GM19351 (cell line): Measurements from ENCODE around the gene MICA.
"Not testable (repeated sequence)": the region's sequence is repeated elsewhere in the genome, so short reads cannot be mapped to it uniquely, and the experiment has no call there.

Experiments used
- ATAC-seq: cut with Tn5 transposase; IDR thresholded peaks from one replicate; pipeline ENCODE4 v1.9.1; 2021; ENCODE audit warnings: mild to moderate bottlenecking, moderate library complexity; ENCODE audit not compliant: unreplicated experiment

Gene MICA

DNA sequence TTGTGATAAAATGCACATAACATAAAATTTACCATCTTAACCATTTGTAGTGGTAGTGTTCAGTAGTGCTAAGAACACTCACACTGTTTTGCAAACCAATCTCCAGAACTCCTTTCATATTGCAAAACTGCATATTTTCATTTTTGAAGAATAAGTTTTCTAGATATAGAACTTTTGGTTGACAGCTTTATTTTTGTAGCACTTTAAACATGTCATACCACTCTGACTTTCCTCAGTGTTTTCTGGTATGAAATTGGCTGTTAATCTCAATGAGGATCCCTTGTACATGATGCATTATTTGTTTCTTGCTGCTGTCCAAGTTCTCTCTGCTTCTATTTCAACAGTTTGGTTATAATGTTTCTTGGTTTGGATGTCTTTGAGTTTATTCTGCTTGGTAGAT is 49.5 kb downstream of the MICA start:
- ATAC-seq: no peak

DNA sequence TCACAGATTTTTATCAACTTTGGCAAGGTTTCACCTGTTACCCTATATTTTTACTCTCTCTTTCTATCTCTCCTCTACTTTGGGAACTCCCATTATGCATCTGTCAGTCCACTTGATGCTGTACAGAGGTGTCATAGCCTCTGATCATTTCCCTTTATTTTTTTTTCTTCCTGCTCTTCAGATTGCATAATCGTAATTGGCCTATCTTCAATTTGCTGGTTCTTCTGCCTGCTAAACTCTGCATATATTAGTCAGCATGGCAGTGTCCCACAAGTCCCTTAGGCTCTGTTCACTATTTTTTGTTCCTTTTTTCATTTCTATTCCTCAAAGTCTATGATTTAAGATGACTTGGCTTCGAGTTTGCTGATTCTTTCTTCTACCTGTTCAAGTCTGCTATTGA is 49.9 kb downstream of the MICA start:
- no peak for ATAC-seq

DNA sequence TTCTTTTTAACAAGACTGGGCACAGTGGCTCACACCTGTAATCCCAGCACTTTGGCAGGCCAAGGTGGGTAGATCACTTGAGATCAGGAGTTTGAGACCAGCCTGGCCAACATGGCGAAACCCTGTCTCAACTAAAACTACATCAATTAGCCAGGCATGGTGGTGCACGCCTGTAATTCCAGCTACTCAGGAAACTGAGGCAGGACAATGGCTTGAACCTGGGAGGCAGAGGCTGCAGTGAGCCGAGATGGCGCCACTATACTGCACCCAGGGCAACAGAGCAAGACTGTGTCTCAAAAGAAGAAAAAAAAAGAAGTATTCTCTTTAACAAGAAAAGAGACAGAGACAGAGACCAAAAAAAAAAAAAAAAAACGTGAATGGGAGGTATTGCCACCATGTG is 56.5 kb downstream of the MICA start:
- ATAC-seq: not testable (repeated sequence)

DNA sequence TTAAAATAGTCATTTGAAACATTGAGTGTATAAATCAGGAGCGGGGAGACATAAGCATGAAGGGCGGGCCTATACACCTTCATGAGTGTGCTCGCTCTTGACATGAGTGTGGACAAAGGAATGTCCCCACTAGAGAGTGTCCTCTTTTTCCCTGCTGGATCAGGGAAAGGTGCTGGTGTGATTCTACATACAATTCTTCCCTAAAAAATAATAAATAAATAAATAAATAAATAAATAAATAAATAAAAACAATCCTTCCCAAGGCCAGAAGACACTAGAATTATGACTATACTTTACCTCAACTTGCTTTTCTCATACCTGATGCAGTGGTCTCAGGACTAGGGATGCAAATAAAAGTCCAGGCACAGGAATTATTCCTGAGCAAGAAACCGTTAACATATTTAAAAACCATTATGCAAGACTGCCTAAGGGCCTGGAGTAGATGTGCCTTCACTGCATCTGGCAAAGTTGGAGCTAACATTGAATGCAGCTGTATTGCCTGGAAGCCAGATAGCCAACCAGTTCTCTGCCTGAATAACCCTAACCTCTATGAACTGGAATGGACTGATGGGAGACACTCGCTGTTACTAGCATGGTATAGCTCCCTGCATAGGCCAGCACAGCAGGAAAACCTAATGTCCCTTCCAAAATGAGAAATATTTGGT is 57.1 kb downstream of the MICA start:
- ATAC-seq: no peak

DNA sequence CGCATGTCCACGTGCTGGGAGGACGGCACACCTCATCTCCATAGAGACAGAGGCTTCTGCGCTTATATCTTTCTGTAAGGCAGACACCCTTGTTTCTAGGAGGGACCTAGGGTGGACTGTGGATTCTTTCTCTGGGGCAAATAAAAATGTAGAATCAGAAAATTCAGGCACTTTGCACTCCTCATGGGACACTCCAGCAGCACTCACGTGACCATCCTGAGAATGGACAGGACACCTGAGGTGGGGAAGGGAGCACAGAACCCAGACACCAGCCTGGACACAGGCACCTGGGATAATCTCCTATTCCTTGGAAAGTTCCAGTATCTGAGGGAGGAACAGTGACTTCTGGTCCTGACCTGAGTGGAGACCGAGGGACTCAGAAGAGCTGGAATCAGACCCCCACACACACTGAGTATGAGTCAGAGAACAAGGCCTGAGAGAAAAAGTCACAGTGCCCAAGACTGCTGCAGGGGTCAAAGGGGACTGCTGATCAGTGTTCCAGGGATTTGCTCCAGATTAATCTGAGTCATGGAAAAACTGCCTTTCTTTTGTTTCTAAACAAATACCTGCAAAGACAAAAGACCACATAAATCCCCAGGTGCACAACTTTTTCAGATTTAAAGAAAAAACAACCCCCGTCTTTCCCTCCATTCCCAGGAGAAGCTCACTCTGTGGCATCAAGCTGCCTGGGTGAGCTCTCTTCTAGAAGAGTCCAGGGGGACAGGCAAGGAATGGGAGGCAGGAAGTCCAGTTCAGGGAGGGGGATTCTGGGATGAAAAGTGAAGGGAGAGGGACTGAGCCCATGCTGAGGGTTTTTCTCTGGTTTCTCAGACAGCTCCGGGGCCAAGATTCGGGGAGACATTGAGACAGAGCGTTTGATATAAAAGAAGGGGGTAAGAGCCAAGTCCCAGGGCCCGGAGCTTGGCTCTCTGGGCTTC is 58.9 kb downstream of the MICA start:
- no peak for ATAC-seq

DNA sequence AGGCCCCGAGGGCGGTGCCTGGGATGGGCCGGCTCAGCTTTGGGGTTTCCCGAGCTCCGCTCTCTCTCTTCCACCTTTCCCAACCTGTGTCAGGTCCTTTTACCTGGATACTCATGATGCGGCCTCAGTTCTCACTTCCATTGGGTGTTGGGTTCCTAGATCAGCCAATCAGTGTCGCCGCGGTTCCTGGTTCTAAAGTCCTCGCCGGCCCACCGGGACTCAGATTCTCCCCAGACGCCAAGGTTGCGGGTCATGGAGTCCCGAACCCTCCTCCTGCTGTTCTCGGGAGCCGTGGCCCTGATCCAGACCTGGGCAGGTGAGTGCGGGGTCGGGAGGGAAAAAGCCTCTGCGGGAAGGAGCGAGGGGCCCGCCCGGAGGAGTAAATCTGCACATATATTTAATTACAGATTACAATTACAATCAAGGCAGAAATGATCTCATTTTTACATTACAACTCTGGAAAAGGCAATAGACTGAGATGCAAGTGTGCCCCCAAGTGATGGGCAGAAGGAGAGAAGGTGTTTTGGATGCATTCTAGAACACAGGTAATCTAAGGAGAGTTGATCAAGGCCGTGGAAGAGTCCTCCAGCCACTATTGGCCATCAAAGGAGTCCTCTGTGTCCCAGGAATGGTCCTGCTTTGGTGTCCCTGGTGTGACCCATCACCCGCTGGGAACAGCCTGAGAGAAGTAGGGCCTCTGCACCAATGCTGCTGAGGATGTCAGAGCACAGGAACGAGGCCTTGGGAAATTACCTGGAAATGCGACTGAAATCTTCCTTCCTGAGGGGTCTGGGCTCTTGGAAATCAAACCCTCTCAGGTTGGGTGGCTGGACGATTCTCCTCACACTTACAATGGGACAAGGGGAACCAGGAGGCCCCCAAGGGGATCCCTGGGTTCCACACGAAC is 59.8 kb downstream of the MICA start:
- peak; percentile 89 for ATAC-seq

DNA sequence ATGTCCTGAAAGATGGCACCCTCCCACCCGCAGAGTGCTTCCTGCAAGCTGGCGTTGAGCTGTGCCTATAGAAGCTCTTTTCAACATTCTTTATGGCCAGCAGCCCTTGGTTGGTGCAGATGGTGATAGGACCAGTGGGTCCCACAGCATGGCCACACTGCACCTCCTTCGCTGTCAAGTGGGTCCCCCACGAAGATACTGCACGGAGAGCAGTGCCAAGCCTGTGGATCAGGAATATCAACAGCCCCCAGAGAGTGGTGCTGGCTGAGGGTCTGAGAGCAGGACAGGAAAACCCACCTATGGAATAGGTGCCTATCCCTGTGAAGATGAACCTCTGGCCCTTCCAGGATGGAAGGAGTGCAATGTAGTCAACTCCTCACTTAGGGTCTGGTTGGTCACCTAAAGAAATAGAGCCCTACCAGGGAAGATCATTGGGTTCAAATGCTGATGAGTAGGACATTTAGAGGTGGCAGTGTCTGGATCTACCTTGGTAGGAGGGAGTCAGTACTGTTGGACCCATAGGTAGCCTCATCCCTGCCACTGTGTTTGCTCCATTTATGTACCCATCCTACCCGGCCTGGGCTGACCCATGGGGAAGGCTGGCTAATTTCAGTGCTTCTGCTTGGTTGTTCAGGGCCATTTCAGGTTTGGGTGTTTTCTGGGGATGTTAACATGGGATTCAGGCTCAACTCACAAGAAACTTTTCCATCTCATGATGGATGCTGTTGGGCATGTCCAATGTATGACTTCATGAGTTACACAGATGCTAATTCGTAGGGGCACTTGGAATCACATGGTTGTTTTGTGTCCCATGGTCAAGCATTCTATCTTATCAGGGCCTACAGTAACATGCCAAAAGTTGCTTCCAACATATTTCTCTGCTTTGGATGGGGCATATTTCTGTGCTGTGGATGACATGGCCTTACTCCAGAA is 61.1 kb downstream of the MICA start:
- ATAC-seq: no peak
